GM18909 (cell line): ENCODE data around the gene COPS4.

Experiments
- ATAC-seq: cut with Tn5 transposase; IDR thresholded peaks from one replicate; pipeline ENCODE4 v1.9.1; 2021; ENCODE audit warnings: mild to moderate bottlenecking; ENCODE audit not compliant: unreplicated experiment, poor library complexity

Gene COPS4

GRCh38 chr4:83114576-83114975 is 79.6 kb downstream of the COPS4 start, which contains the start of gene PLAC8:
TSS of gene PLAC8 (minus strand) at chr4:83114729. CDS start at chr4:83107921, 6,808 bp downstream.
- ATAC-seq = peak; percentile 40

- ATAC-seq = no peak
These were observed 80.0 kb downstream of the COPS4 start for GRCh38 chr4:83115000-83115399.

- ATAC-seq = no peak
These were observed 80.8 kb downstream of the COPS4 start for GRCh38 chr4:83115656-83116285.

- ATAC-seq = no peak
These were observed 83.9 kb downstream of the COPS4 start for GRCh38 chr4:83118869-83119268.

GRCh38 chr4:83121246-83121645 is 86.3 kb downstream of the COPS4 start:
- no peak for ATAC-seq

- peak; percentile 76 for ATAC-seq
These were observed 89.3 kb downstream of the COPS4 start for GRCh38 chr4:83124111-83124780.
